GM12878 (cell line): ENCODE measurements around the gene KIF1C. TPM values are rescaled to one million over a fixed set of nuclear protein-coding genes. Genes with fewer than 3 reads are reported as not detected.

Source experiments
- EED ChIP-seq: sonication (generic); IDR thresholded peaks from 2 replicates; pipeline ENCODE4 v1.6.1; 2016; ENCODE audit warnings: antibody characterized with exemption, low read depth
- ESRRA ChIP-seq: IDR thresholded peaks from 2 replicates; pipeline ENCODE4 v1.6.1; 2012; ENCODE audit warnings: mild to moderate bottlenecking, low read length, improper control_type of control experiment
- JUND ChIP-seq: IDR thresholded peaks from 2 replicates; pipeline ENCODE4 v1.6.1; 2012; ENCODE audit warnings: low read depth, mild to moderate bottlenecking, low read length, improper control_type of control experiment, moderate library complexity
- LARP7 ChIP-seq: fragments of 450-650 bp; IDR thresholded peaks from 2 replicates; pipeline ENCODE4 v1.6.1; 2017; ENCODE audit warnings: mild to moderate bottlenecking
- MYB ChIP-seq: fragments of 150-350 bp; IDR thresholded peaks from 2 replicates; pipeline ENCODE4 v1.6.1; 2014; ENCODE audit warnings: mild to moderate bottlenecking, low read depth, low read length, borderline replicate concordance
- PAX8 ChIP-seq: fragments of 450-650 bp; IDR thresholded peaks from 2 replicates; pipeline ENCODE4 v1.6.1; 2017; ENCODE audit warnings: mild to moderate bottlenecking, moderate library complexity
- RAD21 ChIP-seq: IDR thresholded peaks from 2 replicates; pipeline ENCODE4 v1.6.1; 2011; ENCODE audit warnings: mild to moderate bottlenecking, low read depth, low read length, moderate library complexity; ENCODE audit not compliant: insufficient read depth
- SIN3A ChIP-seq: IDR thresholded peaks from 2 replicates; pipeline ENCODE4 v1.6.1; 2012; ENCODE audit warnings: low read depth, low read length, improper control_type of control experiment
- ZBTB4 ChIP-seq: fragments of 450-650 bp; formaldehyde crosslinking; IDR thresholded peaks from 2 replicates; pipeline ENCODE4 v1.4.0; 2022; ENCODE audit warnings: mild to moderate bottlenecking, moderate library complexity
- polyA plus RNA-seq, 11 experiments: library from polyadenylated mRNA; depleted of rRNA in 4 of 11; unstranded in 6 of 11; stranded (reverse) in 5 of 11; fragments of >200 nt; fragmentation: Nextera tagmentation in 4 of 11; fragmentation: Illumina TruSeq in 1 of 11; extraction: Ambion mirVana in 4 of 11; extraction: Trizol in 1 of 11; gene quantifications; 1 replicate in 1 of 11; 2 replicates in 10 of 11; pipeline versions ENCODE4 v1.2.1 to v1.2.3, GENCODE V29; 2011 to 2016; ENCODE audit warnings: inconsistent platforms in 2 of 11, missing spikeins in 2 of 11, low read depth in 1 of 11
- total RNA-seq, 4 experiments: library from RNA; depleted of rRNA in 3 of 4; stranded (reverse); fragments of >200 nt in 3 of 4; fragmentation: Illumina TruSeq in 1 of 4; extraction: Trizol in 1 of 4; gene quantifications; 2 replicates each; pipeline versions ENCODE4 v1.2.1 to v1.2.3, GENCODE V29; 2013 to 2021
- TF ChIP-seq, protein P1 (sequence below): fragments of 450-650 bp; IDR thresholded peaks from 2 replicates; pipeline ENCODE4 v1.6.1; 2017; ENCODE audit warnings: mild to moderate bottlenecking, moderate library complexity

The KIF1C gene
- total and polyA plus RNA-seq, 10 of the 15 experiments (the other 5 are each of a cell fraction or from before 2014, with no cell fraction given): 1.4 to 65.9 (median 21.1) TPM

GRCh38 chr17:5068236-5068635 lies 70.5 kb downstream of the KIF1C start (continued):
- TF ChIP-seq, protein P1, sequence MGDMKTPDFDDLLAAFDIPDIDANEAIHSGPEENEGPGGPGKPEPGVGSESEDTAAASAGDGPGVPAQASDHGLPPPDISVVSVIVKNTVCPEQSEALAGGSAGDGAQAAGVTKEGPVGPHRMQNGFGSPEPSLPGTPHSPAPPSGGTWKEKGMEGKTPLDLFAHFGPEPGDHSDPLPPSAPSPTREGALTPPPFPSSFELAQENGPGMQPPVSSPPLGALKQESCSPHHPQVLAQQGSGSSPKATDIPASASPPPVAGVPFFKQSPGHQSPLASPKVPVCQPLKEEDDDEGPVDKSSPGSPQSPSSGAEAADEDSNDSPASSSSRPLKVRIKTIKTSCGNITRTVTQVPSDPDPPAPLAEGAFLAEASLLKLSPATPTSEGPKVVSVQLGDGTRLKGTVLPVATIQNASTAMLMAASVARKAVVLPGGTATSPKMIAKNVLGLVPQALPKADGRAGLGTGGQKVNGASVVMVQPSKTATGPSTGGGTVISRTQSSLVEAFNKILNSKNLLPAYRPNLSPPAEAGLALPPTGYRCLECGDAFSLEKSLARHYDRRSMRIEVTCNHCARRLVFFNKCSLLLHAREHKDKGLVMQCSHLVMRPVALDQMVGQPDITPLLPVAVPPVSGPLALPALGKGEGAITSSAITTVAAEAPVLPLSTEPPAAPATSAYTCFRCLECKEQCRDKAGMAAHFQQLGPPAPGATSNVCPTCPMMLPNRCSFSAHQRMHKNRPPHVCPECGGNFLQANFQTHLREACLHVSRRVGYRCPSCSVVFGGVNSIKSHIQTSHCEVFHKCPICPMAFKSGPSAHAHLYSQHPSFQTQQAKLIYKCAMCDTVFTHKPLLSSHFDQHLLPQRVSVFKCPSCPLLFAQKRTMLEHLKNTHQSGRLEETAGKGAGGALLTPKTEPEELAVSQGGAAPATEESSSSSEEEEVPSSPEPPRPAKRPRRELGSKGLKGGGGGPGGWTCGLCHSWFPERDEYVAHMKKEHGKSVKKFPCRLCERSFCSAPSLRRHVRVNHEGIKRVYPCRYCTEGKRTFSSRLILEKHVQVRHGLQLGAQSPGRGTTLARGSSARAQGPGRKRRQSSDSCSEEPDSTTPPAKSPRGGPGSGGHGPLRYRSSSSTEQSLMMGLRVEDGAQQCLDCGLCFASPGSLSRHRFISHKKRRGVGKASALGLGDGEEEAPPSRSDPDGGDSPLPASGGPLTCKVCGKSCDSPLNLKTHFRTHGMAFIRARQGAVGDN: no peak
- TF ChIP-seq ZBTB4 (CRISPR knock-in tag) (no peak), MYB (no peak), EED (no peak), LARP7 (no peak), PAX8 (no peak), JUND (no peak), RAD21 (no peak), ESRRA (no peak), SIN3A (no peak)
